Endothelial cell of umbilical vein (primary cell): ENCODE data around the gene PYROXD2. TPM values are rescaled to one million over a fixed set of nuclear protein-coding genes. Genes with fewer than 3 reads are reported as not detected.
"Not testable (repeated sequence)": the region's sequence is repeated elsewhere in the genome, so short reads cannot be mapped to it uniquely, and the experiment has no call there.

ENCODE experiments used
- BruUV-seq: library from RNA; stranded (reverse); fragments of 400-500 nt; replicated peaks from 2 replicates; lab custom pipeline; 2021; lab: Mats Ljungman, UMichigan
- CTCF ChIA-PET: fragments of 300-600, 350-600 bp; sonication (Branson Sonifier 250); formaldehyde crosslinking; loops from one replicate; lab custom pipeline; 2021; ENCODE audit warnings: antibody characterized with exemption, inconsistent platforms; lab: Charles Lee
- POLR2A ChIA-PET: fragments of 300-600, 350-600 bp; sonication (Branson Sonifier 250); formaldehyde crosslinking; loops from one replicate; lab custom pipeline; 2021; ENCODE audit warnings: antibody characterized with exemption, inconsistent platforms; lab: Charles Lee
- DNase-seq: peaks from one replicate; pipeline ENCODE4 v3.0.0-alpha.2; 2011; ENCODE audit warnings: low read depth, low spot score
- FAIRE-seq: peaks from 2 replicates; lab custom pipeline; 2011; peaks lifted over from hg19 to GRCh38; lab: Jason Lieb, UNC
- H2AFZ ChIP-seq: 2 replicates; pipeline ENCODE4 v1.6.0; 2012; ENCODE audit warnings: low read depth, low read length, control low read depth, inconsistent platforms
- H3K27ac ChIP-seq: 2 replicates; pipeline ENCODE4 v1.5.1; 2011; ENCODE audit warnings: low read depth, mild to moderate bottlenecking, control low read depth, low read length, moderate library complexity; ENCODE audit not compliant: insufficient read depth
- H3K27me3 ChIP-seq, 2 experiments: 2 replicates each; pipeline versions ENCODE4 v1.6.0 to v1.6.1; 2011; ENCODE audit warnings: low read length in 2 of 2, mixed read lengths in 1 of 2; ENCODE audit not compliant: control insufficient read depth in 2 of 2, insufficient read depth in 2 of 2
- H3K36me3 ChIP-seq, 2 experiments: 2 replicates in 1 of 2; 3 replicates in 1 of 2; pipeline ENCODE4 v1.5.1; 2011; ENCODE audit warnings: low read length in 2 of 2, mild to moderate bottlenecking in 1 of 2, moderate library complexity in 1 of 2; ENCODE audit not compliant: control insufficient read depth in 2 of 2, insufficient read depth in 2 of 2; ENCODE audit errors: extremely low read depth in 1 of 2
- H3K4me1 ChIP-seq: 3 replicates; pipeline ENCODE4 v1.5.1; 2011; ENCODE audit warnings: mild to moderate bottlenecking, low read length; ENCODE audit not compliant: control insufficient read depth, insufficient read depth; ENCODE audit errors: extremely low read depth
- H3K4me2 ChIP-seq: 2 replicates; pipeline ENCODE4 v1.6.1; 2011; ENCODE audit warnings: low read length, control low read depth, mixed read lengths; ENCODE audit not compliant: insufficient read depth
- H3K4me3 ChIP-seq, 3 experiments: fragments of 200-600 bp in 1 of 3; sonication (generic), shearing (Covaris generic) in 1 of 3; replicated peaks in 1 of 3; 2 replicates each; pipeline ENCODE4 v1.5.1; 2011 to 2016; ENCODE audit warnings: control low read depth in 3 of 3, low read length in 3 of 3, mild to moderate bottlenecking in 2 of 3, inconsistent platforms in 1 of 3, low read depth in 1 of 3, moderate library complexity in 1 of 3; ENCODE audit not compliant: insufficient read depth in 1 of 3
- H3K79me2 ChIP-seq: 2 replicates; pipeline ENCODE4 v1.6.0; 2012; ENCODE audit warnings: low read length, inconsistent platforms; ENCODE audit not compliant: control insufficient read depth, insufficient read depth
- H3K9ac ChIP-seq: replicated peaks from 2 replicates; pipeline ENCODE3; 2011; ENCODE audit warnings: low read length, control low read depth; ENCODE audit not compliant: insufficient read depth; ENCODE audit errors: extremely low read depth
- H3K9me1 ChIP-seq: replicated peaks from 3 replicates; pipeline ENCODE4 v1.6.0; 2011; ENCODE audit warnings: mild to moderate bottlenecking, low read length; ENCODE audit not compliant: control insufficient read depth, insufficient read depth; ENCODE audit errors: extremely low read depth
- H3K9me3 ChIP-seq: replicated peaks from 2 replicates; pipeline ENCODE4 v1.5.1; 2012; ENCODE audit warnings: low read length, inconsistent platforms; ENCODE audit not compliant: control insufficient read depth, insufficient read depth
- H4K20me1 ChIP-seq: replicated peaks from 2 replicates; pipeline ENCODE3; 2011; ENCODE audit warnings: mild to moderate bottlenecking, low read length; ENCODE audit not compliant: control insufficient read depth, insufficient read depth; ENCODE audit errors: extremely low read depth
- CTCF ChIP-seq, 2 donors: IDR thresholded peaks; 1 replicate in 1 of 2; 2 replicates in 1 of 2; pipeline ENCODE4 v1.5.1; 2011; ENCODE audit warnings: low read length in 2 of 2, mild to moderate bottlenecking in 2 of 2, moderate library complexity in 2 of 2, control low read depth in 1 of 2, inconsistent platforms in 1 of 2, low read depth in 1 of 2; ENCODE audit not compliant: insufficient read depth in 1 of 2; ENCODE audit errors: extremely low read depth in 1 of 2
- EZH2 ChIP-seq: IDR thresholded peaks from 2 replicates; pipeline ENCODE4 v1.6.1; 2012; ENCODE audit warnings: borderline replicate concordance, low read depth, mild to moderate bottlenecking, moderate library complexity, low read length, inconsistent platforms; ENCODE audit not compliant: severe bottlenecking
- FOS ChIP-seq: IDR thresholded peaks from 2 replicates; pipeline ENCODE4 v1.6.1; 2011; ENCODE audit warnings: mild to moderate bottlenecking, low read length, moderate library complexity, borderline replicate concordance; ENCODE audit not compliant: insufficient read depth
- GATA2 ChIP-seq: IDR thresholded peaks from 2 replicates; pipeline ENCODE4 v1.7.0; 2011; ENCODE audit warnings: low read depth, mild to moderate bottlenecking, moderate library complexity, mixed read lengths, low read length; ENCODE audit not compliant: insufficient read length, insufficient read depth
- JUN ChIP-seq: IDR thresholded peaks from 2 replicates; pipeline ENCODE4 v1.6.1; 2011; ENCODE audit warnings: borderline replicate concordance, low read depth; ENCODE audit not compliant: insufficient read length, insufficient read depth
- MAX ChIP-seq: IDR thresholded peaks from 2 replicates; pipeline ENCODE4 v1.6.1; 2011; ENCODE audit not compliant: insufficient read depth, insufficient read length
- MYC ChIP-seq: IDR thresholded peaks from one replicate; pipeline ENCODE4 v1.6.1; 2011; ENCODE audit warnings: mild to moderate bottlenecking, low read depth, low read length
- POLR2A ChIP-seq: IDR thresholded peaks from 2 replicates; pipeline ENCODE4 v1.6.1; 2012; ENCODE audit warnings: low read depth, mild to moderate bottlenecking, control low read depth, low read length
- POLR2AphosphoS5 ChIP-seq: IDR thresholded peaks from 2 replicates; pipeline ENCODE4 v1.6.1; 2012; ENCODE audit warnings: low read depth, mild to moderate bottlenecking, control low read depth, low read length, moderate library complexity; ENCODE audit not compliant: insufficient read depth
- dilution Hi-C: fragments of 300-500 bp; cut with MboI; formaldehyde crosslinking; loops from one replicate; pipeline ENCODE4 v1.15.0; 2019; ENCODE audit warnings: low sequenced_read_pairs; ENCODE audit not compliant: extremely low pct_ligation_motif_present
- intact Hi-C: fragments of 100-400 bp; cut with micrococcal nuclease; formaldehyde crosslinking; loops from one replicate; pipeline ENCODE4 v1.10.0; 2022
- polyA plus RNA-seq, 4 experiments: library from polyadenylated mRNA; depleted of rRNA in 3 of 4; stranded (reverse) in 3 of 4; unstranded in 1 of 4; fragments of >200 nt; gene quantifications; 2 replicates each; pipeline versions ENCODE4 v1.2.1 to v1.2.3, GENCODE V29; 2011 to 2012; ENCODE audit warnings: missing spikeins in 1 of 4
- total RNA-seq: library from RNA; stranded (reverse); gene quantifications from 2 replicates; pipeline ENCODE4 v1.2.3, GENCODE V29; 2021

Gene PYROXD2
- total and polyA plus RNA-seq, 2 donors (not counting 3 experiments of a cell fraction or from before 2014, with no cell fraction given): 7.0 to 13.7 TPM

GRCh38 chr10:98383134-98383667 is 31.8 kb downstream of the PYROXD2 start:
- H3K4me2 ChIP-seq, H2AFZ ChIP-seq, H3K9me1 ChIP-seq, H3K79me2 ChIP-seq, H3K9ac ChIP-seq, intact Hi-C loops, H4K20me1 ChIP-seq, dilution Hi-C loops, H3K4me3 ChIP-seq, H3K36me3 ChIP-seq, BruUV-seq, POLR2A ChIA-PET, H3K27ac ChIP-seq, H3K9me3 ChIP-seq, H3K27me3 ChIP-seq, H3K4me1 ChIP-seq: not testable (repeated sequence)
- DNase-seq: peak; percentile 37
- peak; percentile 15 for FAIRE-seq
- peak; percentile 64 for TF ChIP-seq FOS
- CTCF ChIA-PET: interaction anchor here (0.8 to 1.3 kb wide), 3 partner anchors 9 to 12 kb away, joined by 3 to 4 read pairs (median 3); no protein-coding TSS in a partner anchor

- intact Hi-C loops: no loop called here
- FAIRE-seq: peak; percentile 26
- H3K79me2 ChIP-seq: no peaks in the 10 kb centered on the region
- H3K9me3 ChIP-seq: no peaks in the 10 kb centered on the region
- H3K9me1 ChIP-seq: no peaks in the 10 kb centered on the region
- no peaks in the 10 kb centered on the region for H3K27me3 ChIP-seq
- no peak overlapping the region for H3K4me2 ChIP-seq
- H3K27ac ChIP-seq: no peak overlapping the region
- no peaks in the 10 kb centered on the region for H3K4me1 ChIP-seq
- no peak for DNase-seq
- H3K36me3 ChIP-seq: no peaks in the 10 kb centered on the region
- TF ChIP-seq MAX (no peak), POLR2AphosphoS5 (no peak), POLR2A (no peak), FOS (no peak), GATA2 (no peak), JUN (no peak), EZH2 (no peak), CTCF (IDR thresholded peaks at IDR 0.05; ENCODE audit: extremely low read depth in 1 of 2, insufficient read depth in 1 of 2, low read depth in 1 of 2, low read length in 2 of 2) (no peak), MYC (no peak)
- POLR2A ChIA-PET: no interaction called here
- no peaks in the 10 kb centered on the region for H4K20me1 ChIP-seq
- dilution Hi-C loops: no loop called here
- H2AFZ ChIP-seq: no peak overlapping the region
- H3K4me3 ChIP-seq: no peak overlapping the region
- no TSS peak for BruUV-seq
- CTCF ChIA-PET: interaction anchor here (1.2 kb wide), 1 partner anchor 9 kb away, joined by 3 read pairs; no protein-coding TSS in a partner anchor
- H3K9ac ChIP-seq: no peak overlapping the region
These were observed 32.3 kb downstream of the PYROXD2 start for GRCh38 chr10:98382691-98383101.
